ENCODE measurements around the gene NFIA.
A peak's percentile ranks its signal among the peaks of the same experiment; 100 is the strongest.

The NFIA gene

DNA sequence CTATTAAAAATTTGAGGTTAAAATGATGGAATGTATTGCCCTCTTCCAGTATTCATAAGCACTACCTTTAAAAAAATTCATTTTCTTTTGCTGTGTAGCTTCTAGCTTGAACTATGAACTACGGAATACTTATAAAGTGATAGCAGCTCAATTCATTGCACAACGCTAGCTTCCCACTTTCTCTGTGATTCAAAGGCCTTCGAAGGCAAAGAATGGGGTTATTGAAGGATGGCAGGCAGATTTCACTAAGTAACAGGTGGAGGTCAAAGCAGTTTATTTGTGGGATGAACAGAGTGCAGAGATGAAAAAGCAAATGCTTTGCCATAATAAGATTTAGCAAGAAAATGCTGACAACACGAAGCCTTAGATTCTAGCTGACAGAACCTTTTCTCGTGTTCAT lies 290.6 kb downstream of the NFIA start:
- Mint-ChIP-seq H3K27ac (no peak overlapping the region), H3K27me3 (no peaks in the 10 kb centered on the region), H3K4me3 (no peak overlapping the region), H3K4me1 (no peaks in the 10 kb centered on the region), H3K36me3 (no peaks in the 10 kb centered on the region), H3K9me3 (no peaks in the 10 kb centered on the region)
- no peak for ATAC-seq

- H3K4me3 Mint-ChIP-seq, result no peak overlapping the region
- no peaks in the 10 kb centered on the region for H3K9me3 Mint-ChIP-seq
- no peak for ATAC-seq
- H3K27me3 Mint-ChIP-seq, result no peaks in the 10 kb centered on the region
- no peaks in the 10 kb centered on the region for H3K36me3 Mint-ChIP-seq
- no peaks in the 10 kb centered on the region for H3K4me1 Mint-ChIP-seq
- no peak overlapping the region for H3K27ac Mint-ChIP-seq
These were observed 291.8 kb downstream of the NFIA start for GRCh38 chr1:61374156-61374555.

DNA sequence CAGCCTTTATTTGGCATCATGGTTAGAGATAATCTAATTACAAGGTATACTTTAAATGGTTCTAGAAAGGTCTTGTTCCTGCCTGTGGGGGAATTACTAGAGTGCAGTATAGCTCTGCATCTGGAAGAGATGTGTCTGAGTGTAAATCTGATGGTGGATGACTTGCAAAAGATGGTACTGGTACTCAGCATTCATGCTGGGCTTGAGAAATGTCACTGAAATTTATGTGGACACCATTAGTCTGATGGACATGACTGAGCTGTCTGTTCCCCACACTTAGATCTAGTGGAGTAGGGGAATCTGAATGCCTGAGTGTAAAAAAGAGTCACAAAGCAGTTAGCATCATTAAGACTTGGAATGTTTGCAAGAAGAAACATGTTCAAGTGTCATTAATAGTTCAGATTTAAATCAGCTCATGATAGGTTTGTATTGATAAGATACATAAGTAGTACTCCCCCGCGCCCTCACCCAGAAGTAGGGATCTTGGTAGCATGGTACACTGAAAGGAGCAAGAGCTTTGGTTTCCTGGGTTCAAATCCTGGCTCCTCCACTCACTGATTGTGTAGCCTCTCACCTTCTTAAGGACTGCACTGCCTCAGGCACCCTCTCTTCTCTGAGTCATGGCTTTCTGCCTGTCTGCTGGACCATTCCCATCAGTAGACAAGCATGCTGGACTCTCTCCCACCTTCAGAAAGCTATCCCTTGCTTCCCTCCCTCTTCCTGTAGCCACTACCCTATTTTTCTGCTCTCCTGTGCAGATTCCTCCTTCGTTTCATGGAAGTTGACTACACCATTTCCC lies 292.9 kb downstream of the NFIA start:
- no peak for ATAC-seq
- Mint-ChIP-seq H3K4me1 (no peaks in the 10 kb centered on the region), H3K27ac (no peak overlapping the region), H3K27me3 (no peaks in the 10 kb centered on the region), H3K4me3 (no peak overlapping the region), H3K36me3 (no peaks in the 10 kb centered on the region), H3K9me3 (no peaks in the 10 kb centered on the region)

GRCh38 chr1:61376151-61376550 lies 293.8 kb downstream of the NFIA start:
- no peaks in the 10 kb centered on the region for H3K9me3 Mint-ChIP-seq
- H3K27ac Mint-ChIP-seq, result no peak overlapping the region
- no peak for ATAC-seq
- H3K36me3 Mint-ChIP-seq, result no peaks in the 10 kb centered on the region
- H3K27me3 Mint-ChIP-seq, result no peaks in the 10 kb centered on the region
- no peak overlapping the region for H3K4me3 Mint-ChIP-seq
- H3K4me1 Mint-ChIP-seq, result no peaks in the 10 kb centered on the region

DNA sequence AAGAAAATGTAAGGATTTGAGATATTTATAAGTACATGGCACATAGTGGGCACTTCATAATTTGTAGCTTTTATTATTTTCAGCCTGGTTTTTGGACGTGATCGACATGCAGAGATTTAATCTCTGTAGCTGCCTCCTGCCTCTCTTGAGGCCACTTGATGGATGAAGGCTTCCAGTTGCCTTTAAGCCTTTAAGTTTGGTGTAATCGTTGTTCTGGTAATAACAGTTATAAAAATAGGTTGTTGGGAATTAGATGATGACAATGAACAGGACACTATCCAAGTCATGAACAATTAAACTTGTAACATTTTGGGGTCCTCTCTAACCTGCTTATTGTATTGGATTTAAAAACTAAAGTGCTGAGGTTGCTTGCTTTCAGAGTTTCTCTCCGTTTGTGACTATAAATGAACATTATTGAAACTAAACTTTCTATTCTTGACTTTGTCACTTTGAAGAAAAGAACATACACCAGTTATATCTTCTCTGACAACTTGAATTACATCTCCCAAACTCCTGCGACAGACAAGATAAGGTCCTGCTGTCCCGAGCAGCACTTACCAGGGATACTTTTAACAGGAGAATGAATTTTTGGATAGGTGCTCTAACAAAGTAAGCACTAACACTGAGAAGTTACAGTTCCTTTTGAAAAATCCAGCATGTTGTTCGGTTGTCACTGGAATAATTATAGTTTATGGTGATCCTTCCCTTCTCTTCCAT lies 295.0 kb downstream of the NFIA start:
- Mint-ChIP-seq H3K4me1 (no peaks in the 10 kb centered on the region), H3K27me3 (no peaks in the 10 kb centered on the region), H3K9me3 (no peaks in the 10 kb centered on the region), H3K4me3 (no peak overlapping the region), H3K27ac (no peak overlapping the region), H3K36me3 (no peaks in the 10 kb centered on the region)
- no peak for ATAC-seq

GRCh38 chr1:61378494-61379180 lies 296.3 kb downstream of the NFIA start:
- Mint-ChIP-seq H3K4me3 (no peak overlapping the region), H3K36me3 (no peaks in the 10 kb centered on the region), H3K27me3 (no peaks in the 10 kb centered on the region), H3K4me1 (no peaks in the 10 kb centered on the region), H3K27ac (no peak overlapping the region), H3K9me3 (no peaks in the 10 kb centered on the region)
- ATAC-seq, result no peak

DNA sequence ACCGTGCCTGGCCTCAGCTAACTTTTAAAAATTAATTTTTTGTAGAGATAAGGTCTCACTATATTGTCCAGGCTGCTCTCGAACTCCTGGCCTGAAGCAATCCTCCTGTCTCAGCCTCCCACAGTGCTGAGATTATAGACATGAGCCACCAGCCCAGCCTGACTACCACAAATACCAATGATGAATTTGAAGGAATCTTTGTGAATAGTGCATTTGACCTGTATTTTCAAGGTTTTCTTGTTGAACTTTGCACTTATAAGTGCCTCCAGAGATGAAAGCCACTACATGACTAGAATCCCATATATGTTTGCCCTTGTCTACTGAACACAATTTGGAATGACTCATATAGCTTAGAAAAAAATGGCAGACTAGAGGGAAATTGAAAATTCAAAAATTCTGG lies 297.3 kb downstream of the NFIA start:
- no peak for ATAC-seq
- H3K9me3 Mint-ChIP-seq, result no peaks in the 10 kb centered on the region
- no peaks in the 10 kb centered on the region for H3K4me1 Mint-ChIP-seq

DNA sequence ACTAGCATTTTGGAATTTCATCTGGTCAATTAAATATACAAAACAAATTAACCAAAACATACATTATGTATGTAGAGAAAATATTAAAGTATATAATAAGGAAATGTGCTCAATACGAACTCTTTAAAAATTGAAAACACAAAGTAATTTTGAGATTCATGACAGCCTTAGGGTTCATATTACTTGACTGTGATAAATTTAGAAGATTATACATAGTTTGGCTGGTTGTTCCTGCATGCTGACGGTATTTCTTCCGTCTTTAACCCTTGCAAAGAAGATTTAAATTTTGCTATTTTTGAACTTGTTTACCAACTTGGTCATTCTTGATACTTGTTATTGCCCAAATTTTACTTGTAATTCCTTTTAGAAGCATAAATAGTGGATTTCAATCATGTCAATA lies 298.2 kb downstream of the NFIA start:
- Mint-ChIP-seq H3K36me3 (no peaks in the 10 kb centered on the region), H3K4me3 (no peak overlapping the region), H3K27me3 (no peaks in the 10 kb centered on the region), H3K27ac (no peak overlapping the region), H3K9me3 (no peaks in the 10 kb centered on the region), H3K4me1 (no peaks in the 10 kb centered on the region)
- no peak for ATAC-seq

More for the DNA sequence above, 297.3 kb downstream of the NFIA start:
- Mint-ChIP-seq H3K36me3 (no peaks in the 10 kb centered on the region), H3K4me3 (no peak overlapping the region), H3K27me3 (no peaks in the 10 kb centered on the region), H3K27ac (no peak overlapping the region)

DNA sequence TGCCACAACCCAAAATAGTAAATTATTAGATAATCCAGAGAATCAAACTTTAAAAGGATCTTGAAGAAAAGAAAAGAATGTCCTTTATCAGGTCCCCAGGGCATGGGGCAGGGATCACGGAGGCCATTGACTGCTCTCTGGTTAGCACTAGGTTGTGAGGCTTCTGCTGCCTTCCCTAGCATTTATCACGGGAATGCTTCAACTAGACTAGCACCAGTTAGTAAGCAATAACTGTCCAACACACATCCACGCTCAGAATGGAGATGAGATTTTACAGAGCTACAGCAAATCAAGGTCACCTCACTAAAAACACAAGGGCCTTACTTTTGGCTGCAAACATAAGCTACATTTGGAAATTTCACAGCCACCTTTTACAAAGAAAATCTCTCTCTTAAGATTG lies 304.0 kb downstream of the NFIA start:
- no peaks in the 10 kb centered on the region for H3K27me3 Mint-ChIP-seq
- no peaks in the 10 kb centered on the region for H3K36me3 Mint-ChIP-seq
- no peak overlapping the region for H3K27ac Mint-ChIP-seq
- peaks cover 14% of the 10 kb centered on the region for H3K4me1 Mint-ChIP-seq
- H3K4me3 Mint-ChIP-seq, result no peak overlapping the region
- ATAC-seq, result no peak
- peaks cover 3% of the 10 kb centered on the region for H3K9me3 Mint-ChIP-seq

DNA sequence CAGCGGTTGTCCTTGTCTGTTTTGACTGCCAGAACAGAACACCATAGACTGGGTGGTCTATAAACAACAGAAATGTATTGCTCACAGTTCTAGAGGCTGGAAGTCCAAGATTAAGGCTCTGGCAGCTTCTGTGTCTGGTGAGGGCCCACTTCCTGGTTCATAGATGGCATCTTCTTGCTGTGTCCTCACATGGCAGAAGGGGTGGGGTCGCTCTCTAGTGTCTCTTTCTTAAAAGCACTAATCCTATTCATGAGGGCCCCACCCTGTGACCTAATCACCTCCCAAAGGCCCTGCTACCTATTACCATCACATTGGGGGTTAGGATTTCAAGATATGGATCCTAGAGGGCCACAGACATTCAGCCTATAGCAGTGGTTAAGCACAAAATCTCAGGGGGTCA lies 304.4 kb downstream of the NFIA start:
- H3K4me3 Mint-ChIP-seq, result no peak overlapping the region
- H3K27ac Mint-ChIP-seq, result no peak overlapping the region
- no peaks in the 10 kb centered on the region for H3K36me3 Mint-ChIP-seq
- peaks cover 14% of the 10 kb centered on the region for H3K4me1 Mint-ChIP-seq
- no peak for ATAC-seq
- peaks cover 3% of the 10 kb centered on the region for H3K9me3 Mint-ChIP-seq
- H3K27me3 Mint-ChIP-seq, result no peaks in the 10 kb centered on the region

DNA sequence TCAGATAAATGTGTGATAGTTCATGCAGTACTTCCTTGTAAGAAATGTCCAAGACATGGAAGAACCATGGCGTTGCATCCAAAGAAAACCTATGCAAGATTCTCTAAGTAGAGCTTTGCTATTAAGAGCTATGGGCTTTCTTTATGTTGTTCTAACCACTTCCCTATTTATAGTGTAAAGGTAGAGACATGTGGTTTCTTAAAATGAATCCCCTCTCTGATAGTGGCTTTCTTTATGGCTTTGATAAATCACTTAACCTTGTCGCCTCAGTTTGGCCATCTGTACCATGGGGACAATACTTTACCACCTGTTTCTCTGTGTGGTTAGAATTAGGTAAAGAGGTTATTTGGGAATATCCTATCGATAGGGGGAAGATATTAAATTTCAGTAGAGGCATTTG lies 305.5 kb downstream of the NFIA start:
- H3K9me3 Mint-ChIP-seq, result peaks cover 3% of the 10 kb centered on the region
- no peak overlapping the region for H3K4me3 Mint-ChIP-seq
- H3K4me1 Mint-ChIP-seq, result peaks cover 14% of the 10 kb centered on the region
- H3K36me3 Mint-ChIP-seq, result no peaks in the 10 kb centered on the region
- peak; percentile 68 for ATAC-seq
- H3K27ac Mint-ChIP-seq, result peak overlapping the region; percentile 49
- H3K27me3 Mint-ChIP-seq, result no peaks in the 10 kb centered on the region

DNA sequence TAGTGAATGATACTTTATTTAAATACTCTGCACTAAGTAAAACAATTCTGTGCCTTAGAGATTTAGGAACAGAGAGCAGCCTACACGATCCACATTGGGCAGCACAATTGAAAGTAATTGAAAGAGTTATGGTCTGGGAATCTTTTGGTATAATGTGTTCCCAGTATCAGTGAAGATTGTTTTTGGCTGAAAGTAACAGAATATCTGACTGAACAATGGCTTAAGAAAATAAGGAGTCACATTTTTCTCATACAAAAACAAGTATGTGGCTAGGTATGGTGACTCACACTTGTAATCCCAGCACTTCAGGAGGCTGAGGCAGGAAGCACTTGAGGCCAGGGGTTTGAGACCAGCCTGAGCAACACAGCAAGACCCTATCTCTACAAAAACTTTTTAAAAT lies 306.2 kb downstream of the NFIA start:
- ATAC-seq, result no peak
- Mint-ChIP-seq H3K4me1 (peaks cover 14% of the 10 kb centered on the region), H3K27me3 (no peaks in the 10 kb centered on the region), H3K9me3 (peaks cover 3% of the 10 kb centered on the region), H3K36me3 (no peaks in the 10 kb centered on the region), H3K4me3 (no peak overlapping the region), H3K27ac (no peak overlapping the region)

DNA sequence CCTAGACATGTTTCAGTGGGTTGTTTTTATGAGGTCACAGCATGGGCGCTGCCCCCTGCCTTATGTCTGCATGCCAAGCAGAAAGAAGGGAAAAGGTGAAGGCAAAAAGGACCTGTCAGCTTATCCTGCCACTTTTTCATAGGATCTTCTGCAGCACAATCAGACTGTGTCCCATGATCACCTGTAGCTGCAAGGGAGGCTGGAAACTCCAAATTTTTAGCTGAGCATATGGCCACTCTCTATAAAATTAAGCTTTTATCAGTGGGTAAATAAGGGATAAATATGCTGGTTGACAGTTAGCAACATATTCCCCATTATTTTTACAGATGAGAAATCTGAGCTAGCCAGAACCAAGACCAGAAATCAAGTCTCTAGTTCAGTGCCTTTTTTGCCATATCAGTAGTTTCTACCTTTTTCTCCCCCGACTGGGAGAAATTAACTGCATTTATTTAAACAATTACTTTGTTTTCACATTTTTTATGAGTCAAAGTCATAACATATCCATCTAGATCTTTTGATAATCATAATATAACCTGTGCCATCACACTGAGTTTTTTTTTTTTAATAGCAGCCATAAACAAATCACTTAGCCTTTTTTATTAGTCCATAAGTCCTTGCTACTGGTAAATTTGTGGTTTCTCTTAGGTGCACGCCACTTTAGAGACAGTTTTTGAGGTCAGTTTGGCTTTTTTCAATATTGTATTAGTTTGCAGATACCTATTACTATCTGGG lies 307.0 kb downstream of the NFIA start:
- ATAC-seq, result no peak
- H3K9me3 Mint-ChIP-seq, result peaks cover 3% of the 10 kb centered on the region
- peaks cover 14% of the 10 kb centered on the region for H3K4me1 Mint-ChIP-seq

GRCh38 chr1:61389926-61390845 lies 307.8 kb downstream of the NFIA start:
- H3K36me3 Mint-ChIP-seq, result no peaks in the 10 kb centered on the region
- peaks cover 14% of the 10 kb centered on the region for H3K4me1 Mint-ChIP-seq
- H3K4me3 Mint-ChIP-seq, result no peak overlapping the region
- no peak overlapping the region for H3K27ac Mint-ChIP-seq
- H3K27me3 Mint-ChIP-seq, result peaks cover 8% of the 10 kb centered on the region
- no peak for ATAC-seq
- peaks cover 3% of the 10 kb centered on the region for H3K9me3 Mint-ChIP-seq

More for the DNA sequence above, 307.0 kb downstream of the NFIA start:
- H3K4me3 Mint-ChIP-seq, result no peak overlapping the region
- H3K27me3 Mint-ChIP-seq, result no peaks in the 10 kb centered on the region
- H3K36me3 Mint-ChIP-seq, result no peaks in the 10 kb centered on the region
- no peak overlapping the region for H3K27ac Mint-ChIP-seq
